Measurements from ENCODE around the gene ZNF77.
A peak's percentile ranks its signal among the peaks of the same experiment; 100 is the strongest.
"Not testable (repeated sequence)": the region's sequence is repeated elsewhere in the genome, so short reads cannot be mapped to it uniquely, and the experiment has no call there.

The ZNF77 gene

DNA sequence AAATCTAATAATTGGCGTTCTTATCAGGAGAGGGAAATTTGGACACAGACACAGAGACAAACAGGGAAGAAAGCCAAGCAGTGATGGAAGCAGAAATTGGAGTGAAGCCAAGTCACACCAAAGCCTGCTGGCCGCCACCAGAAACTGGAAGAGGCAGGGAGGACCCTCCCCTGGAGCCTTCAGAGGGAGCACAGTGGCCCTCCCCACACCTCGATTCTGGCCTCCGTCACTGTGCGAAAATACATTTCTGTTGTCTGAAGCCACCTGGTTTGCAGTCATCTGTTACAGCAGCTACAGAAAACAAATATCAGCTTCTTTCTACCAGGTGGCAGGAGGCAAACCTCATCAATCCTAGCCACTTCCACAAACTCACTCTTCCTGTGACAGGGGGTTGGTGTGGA, 24.3 kb upstream of the ZNF77 start:
- DNase-seq, result peak; percentile 25

GRCh38 chr19:2967972-2968371, 23.2 kb upstream of the ZNF77 start:
- DNase-seq, result no peak

GRCh38 chr19:2964874-2965273, 20.1 kb upstream of the ZNF77 start:
- no peak for DNase-seq

- not testable (repeated sequence) for DNase-seq
These were observed 18.9 kb upstream of the ZNF77 start for GRCh38 chr19:2963631-2964030.

GRCh38 chr19:2963122-2963521, 18.4 kb upstream of the ZNF77 start:
- DNase-seq, result no peak

GRCh38 chr19:2962018-2962670, 17.4 kb upstream of the ZNF77 start:
- peak; percentile 86 for DNase-seq

- no peak for DNase-seq
These were observed 15.3 kb upstream of the ZNF77 start for GRCh38 chr19:2960120-2960519.

DNA sequence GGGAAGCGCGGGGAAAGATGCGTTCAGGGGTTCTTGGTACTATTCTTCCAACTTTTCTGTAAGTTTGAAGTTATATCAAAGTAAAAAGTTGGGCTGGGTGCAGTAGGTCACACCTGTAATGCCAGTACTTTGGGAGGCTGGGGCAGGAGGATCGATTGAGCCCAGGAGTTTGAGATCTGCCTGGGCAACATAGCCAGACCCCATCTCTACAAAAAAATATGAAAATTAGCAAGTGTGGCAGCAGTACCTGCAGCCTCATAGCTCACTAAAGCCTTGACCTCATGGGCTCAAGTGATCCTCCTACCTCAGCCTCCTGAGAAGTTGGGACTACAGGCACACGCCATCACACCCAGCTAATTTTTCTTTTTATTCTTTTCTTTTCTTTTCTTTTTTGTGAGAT, 12.4 kb upstream of the ZNF77 start:
- DNase-seq, result no peak

DNA sequence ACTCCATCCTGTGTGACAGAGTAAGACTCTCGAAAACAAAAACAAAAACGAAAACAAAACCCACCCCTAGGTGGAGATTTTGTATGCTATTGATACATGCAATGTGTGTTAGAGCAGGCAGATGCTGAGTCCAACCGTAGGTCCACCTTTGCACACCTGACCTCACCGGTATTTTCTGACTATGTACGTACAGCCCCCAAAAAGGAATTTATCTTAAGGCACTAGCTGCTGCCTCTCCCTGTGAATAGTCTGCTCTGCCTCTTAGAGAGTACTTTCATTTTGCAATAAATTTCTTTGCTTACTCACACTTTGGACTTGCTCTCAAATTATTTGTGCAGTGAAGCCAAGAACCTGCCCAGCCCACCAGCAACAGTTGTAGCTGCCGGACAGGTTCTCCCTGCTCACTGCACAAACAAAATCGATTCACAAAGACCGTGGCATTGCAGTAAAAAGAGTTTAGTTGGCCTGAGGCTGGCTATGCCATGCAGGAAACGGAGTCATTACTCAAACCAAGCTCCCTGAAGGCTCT, 8.2 kb upstream of the ZNF77 start:
- no peak for DNase-seq

DNA sequence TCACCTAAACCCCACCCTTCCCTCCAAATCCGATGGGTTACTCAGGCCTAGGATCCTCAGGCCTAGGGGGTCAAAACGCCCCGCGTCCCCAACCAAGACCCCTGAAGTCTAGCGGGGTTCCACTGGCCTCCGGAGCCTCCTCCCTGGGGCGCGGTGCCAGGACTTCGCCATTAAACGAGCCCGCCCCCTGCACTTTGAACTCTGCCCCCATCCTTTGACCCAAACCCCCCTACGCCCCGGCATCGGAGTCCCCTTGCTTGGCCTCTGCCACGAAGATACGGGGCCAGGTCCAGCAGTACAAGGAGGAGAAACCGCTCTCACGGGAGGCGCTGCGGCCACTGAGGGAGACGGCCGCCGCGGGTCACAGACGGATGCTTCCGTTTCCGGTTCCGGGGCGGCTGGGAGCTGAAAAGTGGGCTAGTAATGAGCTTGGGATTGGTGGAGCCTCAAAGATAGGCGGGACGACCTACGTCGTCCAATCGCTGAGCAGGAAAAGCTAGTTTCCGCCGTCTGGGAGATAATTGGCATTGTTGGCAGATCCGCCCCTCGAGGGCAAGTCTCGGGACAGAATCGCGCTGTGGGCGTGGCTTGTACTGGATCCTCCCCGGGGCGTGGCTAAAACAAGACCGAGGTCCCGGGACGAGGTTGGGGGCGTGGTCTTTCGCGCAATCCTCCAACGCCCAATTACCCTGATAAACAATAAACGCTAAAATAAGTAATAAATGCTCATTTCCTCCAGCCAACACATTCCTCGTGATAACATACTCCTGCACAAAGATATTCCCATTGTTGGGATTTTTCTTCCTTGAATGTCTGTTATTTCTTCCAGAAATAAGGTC, 5.7 kb upstream of the ZNF77 start:
- peak; percentile 99 for DNase-seq

GRCh38 chr19:2949939-2950285, 5.1 kb upstream of the ZNF77 start:
- DNase-seq, result no peak

DNA sequence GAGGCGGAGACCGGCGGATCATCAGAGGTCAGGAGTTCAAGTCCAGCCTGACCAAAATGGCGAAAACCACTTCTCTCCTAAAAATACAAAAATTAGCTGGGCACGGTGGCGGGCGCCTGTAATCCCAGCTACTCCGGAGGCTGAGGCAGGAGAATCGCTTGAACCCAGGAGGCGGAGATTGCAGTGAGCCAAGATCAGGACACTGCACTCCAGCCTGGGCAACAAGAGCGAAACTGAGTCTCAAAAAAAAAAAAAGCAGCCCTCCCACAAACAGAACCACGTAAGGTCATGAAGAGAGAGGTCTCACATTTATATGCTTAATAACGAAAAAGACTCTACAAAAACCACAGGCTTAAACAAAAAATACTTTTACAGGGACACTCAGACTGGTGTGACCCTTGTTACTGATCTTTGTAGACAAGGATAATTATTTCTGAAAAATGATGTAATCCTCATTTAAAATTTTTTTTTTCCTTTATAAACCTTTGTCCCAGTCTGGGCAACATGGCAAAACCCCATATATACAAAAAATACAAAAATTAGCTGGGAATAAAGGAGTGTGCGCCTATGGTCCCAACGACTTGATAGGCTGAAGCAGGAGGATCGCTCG, 909 bp upstream of the ZNF77 start:
- no peak for DNase-seq

GRCh38 chr19:2944403-2944774, 382 bp downstream of the ZNF77 start:
- DNase-seq, result no peak

GRCh38 chr19:2942928-2943640, 1.7 kb downstream of the ZNF77 start:
- DNase-seq, result no peak

DNA sequence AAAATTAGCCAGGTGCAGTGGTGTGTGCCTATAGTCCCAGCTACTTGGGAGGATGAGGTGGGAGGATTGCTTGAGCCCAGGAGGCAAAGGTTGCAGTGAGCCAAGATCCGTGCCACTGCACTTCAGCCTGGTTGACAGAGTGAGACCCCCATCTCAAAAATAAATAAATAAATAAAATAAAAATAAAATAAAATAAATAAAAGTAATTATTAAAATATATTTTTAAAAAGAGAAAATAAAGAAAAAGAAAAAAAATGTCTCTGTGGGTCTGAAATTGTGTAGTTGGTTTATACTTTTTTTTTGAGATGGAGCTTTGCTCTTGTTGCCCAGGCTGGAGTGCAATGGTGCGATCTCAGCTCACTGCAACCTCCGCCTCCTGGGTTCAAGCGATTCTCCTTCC, 8.9 kb downstream of the ZNF77 start:
- not testable (repeated sequence) for DNase-seq

- DNase-seq, result no peak
These were observed 11.3 kb downstream of the ZNF77 start for GRCh38 chr19:2933490-2933910.

DNA sequence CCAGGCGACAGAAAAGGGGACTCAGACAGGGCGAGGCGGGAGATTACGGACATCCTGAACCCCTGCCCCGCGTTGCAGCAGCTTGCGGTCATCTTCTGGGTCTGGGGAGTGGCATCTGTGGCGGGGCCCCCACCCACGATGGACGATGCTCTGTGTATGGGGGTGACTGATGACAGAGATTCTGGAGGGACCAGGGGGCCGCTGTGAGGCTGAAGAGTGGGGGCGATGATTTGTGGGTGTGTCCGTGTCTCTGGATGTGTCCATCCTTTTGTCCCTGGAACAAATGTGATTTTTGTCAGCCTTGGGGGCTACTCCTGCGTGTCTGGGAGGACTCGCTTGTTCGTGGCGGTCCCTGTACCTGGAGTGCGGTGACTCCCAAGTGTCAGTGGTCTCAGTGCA, 17.7 kb downstream of the ZNF77 start:
- no peak for DNase-seq

DNA sequence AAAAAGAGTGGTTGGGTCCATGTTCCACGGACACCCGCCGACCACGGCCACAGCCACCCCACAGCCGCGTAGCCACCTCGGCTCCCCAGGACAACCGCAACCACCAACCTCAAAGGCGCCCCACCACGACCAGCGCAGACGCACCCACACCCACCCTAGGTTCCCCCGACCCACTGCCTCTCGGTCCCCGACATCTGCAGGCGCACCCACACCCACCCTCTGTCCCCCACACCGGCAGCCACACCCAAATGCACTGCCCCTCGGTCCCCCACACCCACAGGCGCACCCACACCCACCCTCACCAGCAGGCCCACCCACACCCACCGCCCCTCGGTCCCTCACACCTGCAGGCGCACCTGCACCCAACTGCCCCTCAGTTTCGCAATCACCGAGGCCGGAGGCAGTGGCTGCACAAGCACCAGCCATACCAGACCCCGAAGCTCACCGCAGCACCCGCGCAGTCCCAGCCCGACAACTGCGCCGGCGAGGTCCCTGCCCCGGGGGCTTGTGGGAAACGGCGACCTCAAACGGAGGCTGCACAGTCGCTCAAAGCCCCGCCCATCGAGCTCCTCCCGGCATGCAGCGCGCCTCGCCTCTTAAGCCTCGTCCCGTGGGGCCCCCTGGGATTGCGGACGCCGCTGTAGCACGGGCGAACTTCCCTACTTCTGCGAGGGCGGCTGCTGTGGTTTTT, 18.3 kb downstream of the ZNF77 start:
- DNase-seq, result no peak

- DNase-seq, result no peak
These were observed 21.3 kb downstream of the ZNF77 start for GRCh38 chr19:2923510-2923909.

DNA sequence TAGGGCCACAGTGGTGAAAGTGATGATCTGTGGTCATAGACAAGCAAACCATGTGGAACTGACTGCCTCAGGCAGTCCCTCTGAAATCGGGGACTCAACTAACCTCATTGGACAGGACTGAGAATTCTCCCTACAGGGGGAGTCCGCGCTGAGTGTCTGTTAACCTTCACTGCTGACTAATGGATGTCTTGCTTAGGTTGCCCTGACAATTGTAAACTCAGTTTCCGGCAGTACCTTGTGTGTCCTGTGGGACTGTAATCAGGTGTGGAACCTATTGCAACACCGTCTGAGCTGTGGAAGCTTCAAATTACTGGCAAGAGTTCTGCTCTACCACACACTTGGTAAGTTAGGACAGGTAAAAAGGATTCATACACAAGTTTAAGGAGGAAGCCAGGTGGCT, 21.8 kb downstream of the ZNF77 start:
- DNase-seq, result no peak

GRCh38 chr19:2917275-2918184, 27.2 kb downstream of the ZNF77 start:
- DNase-seq, result no peak

DNA sequence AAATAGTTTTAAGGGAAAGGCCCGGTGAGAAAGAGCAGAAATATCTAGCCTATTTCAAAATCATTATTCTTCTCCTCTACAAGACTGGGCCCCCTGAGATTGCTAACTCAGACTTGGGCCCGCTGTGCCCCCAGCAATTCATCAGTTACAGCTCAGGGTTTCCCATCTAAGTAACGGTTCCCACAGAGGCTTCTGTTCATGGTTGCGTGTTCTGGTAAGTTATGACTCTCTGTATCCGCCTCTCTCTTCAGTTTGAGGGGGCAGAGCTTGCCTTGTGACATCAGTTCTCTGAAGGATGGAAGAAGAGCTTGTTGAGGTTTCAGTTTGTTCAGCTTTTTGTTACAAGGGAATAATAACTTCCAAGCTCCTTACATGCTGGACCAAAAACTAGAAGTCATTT, 32.5 kb downstream of the ZNF77 start:
- no peak for DNase-seq

All from fibroblast of skin of right biceps (primary cell).